B cell (primary cell): ENCODE data around the gene LSM5. TPM values are rescaled to one million over a fixed set of nuclear protein-coding genes. Genes with fewer than 3 reads are reported as not detected.
A peak's percentile ranks its signal among the peaks of the same experiment; 100 is the strongest.

Experiments
- ATAC-seq: fragments of 200-7000 bp; cut with Tn5 transposase; one replicate; pipeline ENCODE4 v1.10.0; 2021; ENCODE audit warnings: low read depth, mild to moderate bottlenecking, moderate number of reproducible peaks, moderate library complexity
- CTCF ChIA-PET: fragments of 350-600 bp; sonication (Branson Sonifier 250); formaldehyde crosslinking; loops from one replicate; lab custom pipeline; 2021; ENCODE audit warnings: antibody characterized with exemption, inconsistent platforms; lab: Charles Lee
- POLR2A ChIA-PET: fragments of 350-600 bp; sonication (Branson Sonifier 250); formaldehyde crosslinking; loops from one replicate; lab custom pipeline; 2021; ENCODE audit warnings: antibody characterized with exemption; lab: Charles Lee
- DNase-seq: peaks from one replicate; pipeline ENCODE4 v3.0.0; 2013
- H2AFZ ChIP-seq: 2 replicates; pipeline ENCODE4 v1.6.1; 2012; ENCODE audit warnings: mild to moderate bottlenecking, low read depth, low read length; ENCODE audit not compliant: insufficient read depth, poor library complexity, severe bottlenecking
- H3K27ac ChIP-seq, 2 donors: 1 replicate in 1 of 2; 2 replicates in 1 of 2; pipeline ENCODE4 v1.5.1; 2012 to 2013; ENCODE audit warnings: low read length in 2 of 2, mild to moderate bottlenecking in 2 of 2, moderate library complexity in 1 of 2
- H3K27me3 ChIP-seq, 4 experiments: fragments of 200-600 bp in 1 of 4; sonication (generic) in 1 of 4; replicated peaks in 1 of 4; 1 replicate in 2 of 4; 2 replicates in 2 of 4; pipeline versions ENCODE4 v1.6.1 to v1.7.0; 2013 to 2016; ENCODE audit warnings: low read length in 3 of 4, mild to moderate bottlenecking in 2 of 4, mixed read lengths in 1 of 4, moderate library complexity in 1 of 4; ENCODE audit not compliant: insufficient read depth in 4 of 4, control insufficient read depth in 3 of 4; ENCODE audit errors: control extremely low read depth in 1 of 4
- H3K36me3 ChIP-seq, 2 experiments: replicated peaks in 1 of 2; 1 replicate in 1 of 2; 2 replicates in 1 of 2; pipeline versions ENCODE4 v1.6.1 to v1.7.1; 2013; ENCODE audit warnings: low read length in 1 of 2; ENCODE audit not compliant: insufficient read depth in 2 of 2, control insufficient read depth in 1 of 2; ENCODE audit errors: control extremely low read depth in 1 of 2, extremely low read depth in 1 of 2
- H3K4me1 ChIP-seq, 2 donors: fragments of 200-600 bp in 1 of 2; sonication (generic) in 1 of 2; 1 replicate in 1 of 2; 2 replicates in 1 of 2; pipeline versions ENCODE4 v1.5.1 to v1.6.1; 2013 to 2017; ENCODE audit warnings: low read length in 2 of 2; ENCODE audit not compliant: control insufficient read depth in 2 of 2, insufficient read depth in 2 of 2
- H3K4me2 ChIP-seq: replicated peaks from 2 replicates; pipeline ENCODE3; 2012; ENCODE audit warnings: mild to moderate bottlenecking, low read depth, low read length; ENCODE audit not compliant: poor library complexity, severe bottlenecking
- H3K4me3 ChIP-seq, 5 experiments: fragments of 200-600 bp in 1 of 5; sonication (generic) in 1 of 5; 1 replicate in 3 of 5; 2 replicates in 2 of 5; pipeline versions ENCODE4 v1.5.1 to v1.7.0; 2011 to 2016; ENCODE audit warnings: low read length in 4 of 5, mild to moderate bottlenecking in 4 of 5, low read depth in 2 of 5, control low read depth in 1 of 5, moderate library complexity in 1 of 5; ENCODE audit not compliant: insufficient read depth in 1 of 5; ENCODE audit errors: control extremely low read depth in 1 of 5, extremely low read depth in 1 of 5
- H3K79me2 ChIP-seq: fragments of 200-600 bp; sonication (generic); one replicate; pipeline ENCODE4 v1.6.0; 2016; ENCODE audit warnings: low read length; ENCODE audit not compliant: control insufficient read depth, insufficient read depth
- H3K9ac ChIP-seq: fragments of 200-600 bp; sonication (generic); 2 replicates; pipeline ENCODE4 v1.6.1; 2017; ENCODE audit warnings: mild to moderate bottlenecking, low read length, moderate library complexity
- H3K9me3 ChIP-seq, 3 donors: one replicate each; pipeline versions ENCODE4 v1.6.1 to v1.7.1; 2013; ENCODE audit warnings: low read length in 2 of 3; ENCODE audit not compliant: control insufficient read depth in 2 of 3, insufficient read depth in 1 of 3; ENCODE audit errors: control extremely low read depth in 1 of 3
- H4K20me1 ChIP-seq: 2 replicates; pipeline ENCODE4 v1.6.0; 2012; ENCODE audit warnings: mild to moderate bottlenecking, low read length; ENCODE audit not compliant: insufficient read depth, control insufficient read depth, poor library complexity, severe bottlenecking
- H3K27ac Mint-ChIP-seq: one replicate; pipeline ENCODE4 v1.8.0; 2021; ENCODE audit warnings: mixed read lengths
- H3K27me3 Mint-ChIP-seq: one replicate; pipeline ENCODE4 v1.8.0; 2021; ENCODE audit warnings: mixed read lengths
- H3K4me1 Mint-ChIP-seq: one replicate; pipeline ENCODE4 v1.8.0; 2021; ENCODE audit warnings: mixed read lengths
- H3K4me3 Mint-ChIP-seq: one replicate; pipeline ENCODE4 v1.8.0; 2021; ENCODE audit warnings: mixed read lengths
- H3K9me3 Mint-ChIP-seq: one replicate; pipeline ENCODE4 v1.8.0; 2022; ENCODE audit warnings: mixed read lengths; ENCODE audit not compliant: insufficient read depth
- CTCF ChIP-seq: fragments of 200-600 bp; IDR thresholded peaks from one replicate; pipeline ENCODE4 v1.8.0; 2022; ENCODE audit warnings: antibody characterized with exemption, mild to moderate bottlenecking
- EZH2 ChIP-seq: IDR thresholded peaks from 2 replicates; pipeline ENCODE4 v1.6.1; 2012; ENCODE audit warnings: borderline replicate concordance, low read depth, mild to moderate bottlenecking, moderate library complexity, low read length; ENCODE audit not compliant: insufficient read depth, poor library complexity, severe bottlenecking
- WGBS: methylation state at CpG from one replicate; pipeline ENCODE4 v1.1.5; 2013; ENCODE audit warnings: missing lambda C conversion rate; ENCODE audit not compliant: insufficient coverage; 5-methylcytosine and 5-hydroxymethylcytosine counted together
- intact Hi-C: fragments of 100-400 bp; cut with micrococcal nuclease; formaldehyde crosslinking; loops from one replicate; pipeline ENCODE4 v1.10.0; 2022
- polyA plus RNA-seq: library from polyadenylated mRNA; depleted of rRNA; stranded (reverse); fragments of >200 nt; gene quantifications from 2 replicates; pipeline ENCODE4 v1.2.3, GENCODE V29; 2012
- total RNA-seq, 2 donors: library from RNA; stranded (reverse); fragments of 120-200 nt in 1 of 2; gene quantifications; 1 replicate in 1 of 2; 2 replicates in 1 of 2; pipeline versions ENCODE4 v1.2.3 to v1.2.4, GENCODE V29; 2013 to 2022

Gene LSM5
- total and polyA plus RNA-seq, 2 donors (not counting 1 experiment from before 2014, with no cell fraction given): 11.8 to 34.7 TPM

GRCh38 chr7:32516551-32517100, 26.4 kb upstream of the LSM5 start:
- Histone ChIP-seq H3K4me1 (peaks cover 16 to 18% of the 10 kb centered on the region in 2 donors), H3K9me3 (peaks cover 1 to 20% (median 15%) of the 10 kb centered on the region in 3 donors), H3K9ac (no peak overlapping the region), H3K79me2 (peaks cover 85% of the 10 kb centered on the region), H4K20me1 (peaks cover 55% of the 10 kb centered on the region), H3K4me2 (no peak overlapping the region), H3K36me3 (peaks cover 0 to 12% of the 10 kb centered on the region in 2 experiments), H3K4me3 (no peak overlapping the region), H3K27me3 (no peaks in the 10 kb centered on the region), H3K27ac (peak overlapping the region in 1 of 2 donors; percentile 18), H2AFZ (no peak overlapping the region)
- Mint-ChIP-seq H3K9me3 (peaks cover 9% of the 10 kb centered on the region), H3K4me3 (no peak overlapping the region), H3K27me3 (no peaks in the 10 kb centered on the region), H3K27ac (no peak overlapping the region), H3K4me1 (peaks cover 57% of the 10 kb centered on the region)
- intact Hi-C loops: no loop called here
- DNase-seq (no peak), ATAC-seq (no peak)
- no CpG with 5 or more reads among the region's 3 CpGs for WGBS
- POLR2A ChIA-PET: no interaction called here
- no peak for TF ChIP-seq CTCF
- no peak for TF ChIP-seq EZH2
- CTCF ChIA-PET: no interaction called here

GRCh38 chr7:32515890-32516550, 25.8 kb upstream of the LSM5 start:
- Mint-ChIP-seq H3K9me3 (peaks cover 9% of the 10 kb centered on the region), H3K27ac (peak overlapping the region; percentile 26), H3K4me3 (no peak overlapping the region), H3K4me1 (peaks cover 62% of the 10 kb centered on the region), H3K27me3 (no peaks in the 10 kb centered on the region)
- CTCF ChIA-PET: no interaction called here
- POLR2A ChIA-PET: no interaction called here
- intact Hi-C loops: no loop called here
- no peak overlapping the region for H3K9ac ChIP-seq
- no peak overlapping the region for H3K4me2 ChIP-seq
- H4K20me1 ChIP-seq: peaks cover 59% of the 10 kb centered on the region
- H3K4me1 ChIP-seq: peaks cover 16 to 22% of the 10 kb centered on the region in 2 donors
- no peak overlapping the region for H3K4me3 ChIP-seq
- 86% methylated on average over 1 of the region's 3 CpGs for WGBS
- peak overlapping the region in 1 of 2 donors; percentile 18 for H3K27ac ChIP-seq
- TF ChIP-seq CTCF (no peak), EZH2 (no peak)
- no peaks in the 10 kb centered on the region for H3K27me3 ChIP-seq
- DNase-seq: no peak
- H3K9me3 ChIP-seq: peaks cover 1 to 19% (median 15%) of the 10 kb centered on the region in 3 donors
- peaks cover 0 to 12% of the 10 kb centered on the region in 2 experiments for H3K36me3 ChIP-seq
- peaks cover 89% of the 10 kb centered on the region for H3K79me2 ChIP-seq
- H2AFZ ChIP-seq: no peak overlapping the region
- no peak for ATAC-seq
